Endodermal cell (in vitro differentiated cells): Measurements from ENCODE around the gene PMVK. TPM values are rescaled to one million over a fixed set of nuclear protein-coding genes. Genes with fewer than 3 reads are reported as not detected.

Experiments used
- DNase-seq: peaks from one replicate; pipeline ENCODE4 v3.0.0-alpha.2; 2017
- H3K27ac ChIP-seq: 2 replicates; pipeline ENCODE4 v1.5.1; 2013; ENCODE audit warnings: mild to moderate bottlenecking, low read depth, low read length, moderate library complexity
- H3K27me3 ChIP-seq: 2 replicates; pipeline ENCODE4 v1.6.1; 2013; ENCODE audit warnings: mild to moderate bottlenecking, low read length, moderate library complexity; ENCODE audit not compliant: insufficient read depth, control insufficient read depth, poor library complexity, severe bottlenecking
- H3K36me3 ChIP-seq: 2 replicates; pipeline ENCODE4 v1.7.0; 2013; ENCODE audit warnings: mild to moderate bottlenecking, low read length, moderate library complexity; ENCODE audit not compliant: control insufficient read depth, insufficient read depth
- H3K4me1 ChIP-seq: one replicate; pipeline ENCODE4 v1.7.0; 2013; ENCODE audit warnings: low read length; ENCODE audit not compliant: control insufficient read depth, insufficient read depth
- H3K4me3 ChIP-seq: 2 replicates; pipeline ENCODE4 v1.5.1; 2013; ENCODE audit warnings: mild to moderate bottlenecking, low read length, moderate library complexity
- H3K9ac ChIP-seq: 2 replicates; pipeline ENCODE4 v1.6.1; 2013; ENCODE audit warnings: mild to moderate bottlenecking, low read length, moderate library complexity; ENCODE audit not compliant: poor library complexity, severe bottlenecking; ENCODE audit errors: extremely low read depth
- H3K9me3 ChIP-seq: 2 replicates; pipeline ENCODE4 v1.6.1; 2013; ENCODE audit warnings: mild to moderate bottlenecking, low read length, moderate library complexity; ENCODE audit not compliant: control insufficient read depth
- H3K27ac Mint-ChIP-seq: 2 replicates; pipeline ENCODE4 v1.8.0; 2020; ENCODE audit warnings: mixed read lengths
- H3K27me3 Mint-ChIP-seq: 2 replicates; pipeline ENCODE4 v1.8.0; 2021; ENCODE audit warnings: mild to moderate bottlenecking, mixed read lengths; ENCODE audit not compliant: insufficient read depth
- H3K36me3 Mint-ChIP-seq: 2 replicates; pipeline ENCODE4 v1.8.0; 2020; ENCODE audit warnings: low read depth, mixed read lengths
- H3K4me1 Mint-ChIP-seq: 2 replicates; pipeline ENCODE4 v1.8.0; 2020; ENCODE audit warnings: mixed read lengths
- H3K4me3 Mint-ChIP-seq: 2 replicates; pipeline ENCODE4 v1.8.0; 2020; ENCODE audit warnings: mild to moderate bottlenecking, moderate library complexity, mixed read lengths
- H3K9me3 Mint-ChIP-seq: 2 replicates; pipeline ENCODE4 v1.8.0; 2020; ENCODE audit warnings: mild to moderate bottlenecking, mixed read lengths
- WGBS, 2 experiments: methylation state at CpG; one replicate each; pipeline versions ENCODE4 v1.1.5 to v1.1.7; 2013; ENCODE audit warnings: missing lambda C conversion rate in 2 of 2, mixed read lengths in 1 of 2; ENCODE audit not compliant: insufficient coverage in 1 of 2, insufficient read length in 1 of 2; 5-methylcytosine and 5-hydroxymethylcytosine counted together
- total RNA-seq, 2 donors: library from RNA; stranded (reverse); fragmentation: NEBNext Ultra II Directional in 1 of 2; extraction: Animal tissue kit (Norgen Biotek cat#: 25700) in 1 of 2; gene quantifications; 2 replicates in 1 of 2; 3 replicates in 1 of 2; pipeline ENCODE4 v1.2.1, GENCODE V29; 2021
- TF ChIP-seq, protein P1 (sequence below): fragments of 200-600 bp; sonication (generic); conservative IDR thresholded peaks from 2 replicates; pipeline ENCODE4 v1.5.0; 2021; ENCODE audit warnings: antibody characterized with exemption, mild to moderate bottlenecking

Gene PMVK
- total RNA-seq, 2 donors from 2014 or later: 16.0 to 16.4 TPM

DNA sequence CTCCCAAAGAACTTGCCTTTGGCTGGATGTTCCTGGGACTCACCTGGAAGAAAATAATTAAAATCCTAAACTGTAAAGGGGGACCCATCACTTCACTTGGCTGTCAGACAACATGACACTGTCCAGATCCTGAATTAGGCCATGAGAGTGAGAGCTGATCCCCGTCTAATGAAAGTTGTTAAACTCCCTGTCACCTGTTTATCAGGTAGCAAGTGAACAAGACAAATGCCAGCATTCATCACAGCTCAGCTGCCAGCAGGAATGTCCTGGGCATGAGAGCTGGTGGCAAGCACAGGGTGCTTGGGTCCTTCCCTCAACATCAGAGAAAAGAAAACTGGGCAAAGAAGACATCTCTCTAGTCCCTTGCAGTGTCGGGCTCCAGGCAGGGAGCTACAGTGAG, 23.8 kb downstream of the PMVK start:
- Mint-ChIP-seq H3K27ac (no peak overlapping the region), H3K4me1 (peaks cover 4% of the 10 kb centered on the region), H3K4me3 (no peak overlapping the region), H3K9me3 (peaks cover 19% of the 10 kb centered on the region), H3K36me3 (peaks cover 3% of the 10 kb centered on the region), H3K27me3 (peaks cover 10% of the 10 kb centered on the region)
- 97 to 100% methylated on average over 1 to 2 of the region's 2 CpGs for WGBS, 2 experiments
- no peaks in the 10 kb centered on the region for H3K36me3 ChIP-seq
- no peak overlapping the region for H3K27ac ChIP-seq
- DNase-seq: no peak
- H3K4me1 ChIP-seq: no peaks in the 10 kb centered on the region
- H3K4me3 ChIP-seq: no peak overlapping the region
- H3K27me3 ChIP-seq: no peaks in the 10 kb centered on the region
- TF ChIP-seq, protein P1, sequence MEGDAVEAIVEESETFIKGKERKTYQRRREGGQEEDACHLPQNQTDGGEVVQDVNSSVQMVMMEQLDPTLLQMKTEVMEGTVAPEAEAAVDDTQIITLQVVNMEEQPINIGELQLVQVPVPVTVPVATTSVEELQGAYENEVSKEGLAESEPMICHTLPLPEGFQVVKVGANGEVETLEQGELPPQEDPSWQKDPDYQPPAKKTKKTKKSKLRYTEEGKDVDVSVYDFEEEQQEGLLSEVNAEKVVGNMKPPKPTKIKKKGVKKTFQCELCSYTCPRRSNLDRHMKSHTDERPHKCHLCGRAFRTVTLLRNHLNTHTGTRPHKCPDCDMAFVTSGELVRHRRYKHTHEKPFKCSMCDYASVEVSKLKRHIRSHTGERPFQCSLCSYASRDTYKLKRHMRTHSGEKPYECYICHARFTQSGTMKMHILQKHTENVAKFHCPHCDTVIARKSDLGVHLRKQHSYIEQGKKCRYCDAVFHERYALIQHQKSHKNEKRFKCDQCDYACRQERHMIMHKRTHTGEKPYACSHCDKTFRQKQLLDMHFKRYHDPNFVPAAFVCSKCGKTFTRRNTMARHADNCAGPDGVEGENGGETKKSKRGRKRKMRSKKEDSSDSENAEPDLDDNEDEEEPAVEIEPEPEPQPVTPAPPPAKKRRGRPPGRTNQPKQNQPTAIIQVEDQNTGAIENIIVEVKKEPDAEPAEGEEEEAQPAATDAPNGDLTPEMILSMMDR: no peak
- H3K9ac ChIP-seq: no peak overlapping the region
- peaks cover 15% of the 10 kb centered on the region for H3K9me3 ChIP-seq

GRCh38 chr1:154911691-154912550, 24.6 kb downstream of the PMVK start:
- peaks cover 17% of the 10 kb centered on the region for H3K9me3 ChIP-seq
- H3K27ac ChIP-seq: no peak overlapping the region
- H3K4me3 ChIP-seq: no peak overlapping the region
- Mint-ChIP-seq H3K4me1 (peaks cover 4% of the 10 kb centered on the region), H3K27ac (no peak overlapping the region), H3K36me3 (peaks cover 5% of the 10 kb centered on the region), H3K4me3 (no peak overlapping the region), H3K9me3 (peaks cover 25% of the 10 kb centered on the region), H3K27me3 (peaks cover 11% of the 10 kb centered on the region)
- no peaks in the 10 kb centered on the region for H3K27me3 ChIP-seq
- H3K4me1 ChIP-seq: no peaks in the 10 kb centered on the region
- TF ChIP-seq, protein P1: no peak
- no peak overlapping the region for H3K9ac ChIP-seq
- DNase-seq: no peak
- H3K36me3 ChIP-seq: no peaks in the 10 kb centered on the region
- 85 to 93% methylated on average over 6 to 8 of the region's 8 CpGs for WGBS, 2 experiments

DNA sequence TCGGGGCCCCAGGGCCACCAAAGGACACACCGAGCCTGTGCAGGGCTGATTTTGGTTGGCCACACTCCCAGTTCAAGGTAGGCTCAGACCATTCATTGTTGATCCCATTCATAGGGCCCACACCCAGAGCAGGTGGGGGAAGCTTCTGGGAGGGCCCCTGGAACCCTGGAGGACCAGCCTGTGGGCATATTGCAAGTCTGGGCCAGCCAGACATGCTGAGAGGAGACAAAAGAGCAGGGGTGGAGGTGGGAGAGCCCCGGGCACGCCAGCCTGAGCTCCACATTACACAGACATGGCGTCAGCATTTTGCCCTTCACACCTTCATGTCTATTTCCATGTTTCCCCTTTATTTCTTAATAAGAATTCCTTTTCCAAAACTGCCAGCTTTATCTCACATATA, 25.7 kb downstream of the PMVK start:
- Histone ChIP-seq H3K27me3 (no peaks in the 10 kb centered on the region), H3K9me3 (peaks cover 13% of the 10 kb centered on the region), H3K27ac (no peak overlapping the region), H3K4me1 (no peaks in the 10 kb centered on the region), H3K4me3 (no peak overlapping the region), H3K9ac (no peak overlapping the region), H3K36me3 (no peaks in the 10 kb centered on the region)
- Mint-ChIP-seq H3K36me3 (peaks cover 3% of the 10 kb centered on the region), H3K9me3 (peaks cover 27% of the 10 kb centered on the region), H3K27ac (no peak overlapping the region), H3K4me1 (peaks cover 4% of the 10 kb centered on the region), H3K27me3 (peaks cover 11% of the 10 kb centered on the region), H3K4me3 (no peak overlapping the region)
- DNase-seq: no peak
- TF ChIP-seq, protein P1: no peak
- 85% methylated on average over 3 to 5 of the region's 5 CpGs for WGBS, 2 experiments
